ENCODE data around the gene LRRC37A3. TPM values are rescaled to one million over a fixed set of nuclear protein-coding genes. Genes with fewer than 3 reads are reported as not detected.
"Not testable (repeated sequence)": the region's sequence is repeated elsewhere in the genome, so short reads cannot be mapped to it uniquely, and the experiment has no call there.

Gene LRRC37A3
- 4.2 TPM for polyA plus RNA-seq

DNA sequence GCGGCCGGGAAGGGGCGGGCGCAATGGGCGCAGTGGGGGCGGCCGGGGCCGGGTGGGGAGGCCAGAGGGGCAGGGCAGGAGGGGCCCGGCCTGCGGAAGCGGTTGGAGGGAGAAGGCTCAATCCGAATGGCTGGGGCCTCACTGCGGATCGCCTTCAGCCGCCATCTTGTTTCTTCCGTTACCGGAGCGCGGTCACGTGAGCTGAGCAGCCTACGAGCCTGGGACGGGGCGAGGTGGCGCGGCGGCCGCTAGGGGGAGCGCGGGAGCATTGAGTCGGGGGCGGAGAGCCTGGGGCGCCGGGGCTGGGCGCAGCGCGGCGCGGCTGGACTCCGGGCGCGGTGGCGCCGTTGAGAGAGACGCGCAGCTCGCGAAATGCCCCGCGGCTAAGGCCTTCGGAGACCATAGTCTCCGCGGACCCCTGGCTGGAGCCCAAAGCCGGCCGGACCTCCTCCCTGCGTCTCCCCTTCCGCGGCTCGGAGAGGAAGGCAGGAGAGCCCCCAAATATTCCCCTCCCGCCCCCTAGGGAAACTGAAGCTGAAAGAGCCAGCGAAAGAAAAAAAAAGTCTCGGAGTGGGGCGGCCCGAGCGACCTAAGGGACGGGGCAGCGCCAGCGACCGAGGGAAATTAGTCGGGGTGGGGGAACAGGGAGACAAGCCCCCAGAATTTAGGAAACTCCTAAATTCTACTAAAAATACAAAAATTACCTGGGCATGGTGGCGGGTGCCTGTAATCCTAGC is at the start of gene LRRC37A3:
LRRC37A3 (minus strand) TSS at position 190 of the 737 bp plus-strand sequence. CDS start 22,221 bp downstream, outside the sequence.
- not testable (repeated sequence) for H3K36me3 Mint-ChIP-seq

DNA sequence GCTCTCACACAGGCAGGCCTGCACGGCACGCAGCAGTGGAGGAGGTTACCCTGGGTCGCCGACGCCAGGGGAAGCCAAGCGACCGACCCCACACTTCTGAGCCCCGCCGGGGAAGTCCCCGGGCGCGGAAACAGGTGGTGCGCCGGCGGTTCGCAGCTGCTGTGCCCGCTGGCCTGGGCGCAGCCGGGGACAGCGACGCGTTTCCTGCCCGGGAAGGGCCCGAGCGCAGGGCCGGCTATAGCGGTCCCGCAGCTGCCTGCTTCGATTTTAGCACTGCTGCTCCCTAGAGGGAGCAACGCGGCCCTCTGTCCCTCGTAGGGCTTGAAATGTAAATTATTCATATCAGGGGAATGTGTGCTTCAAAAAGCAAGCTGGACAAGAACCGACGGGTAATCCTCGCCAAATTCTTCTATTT is 46.6 kb upstream of the LRRC37A3 start:
- peak overlapping the region; percentile 74 to 90 (median 80) for H3K27ac Mint-ChIP-seq
- H3K9me3 Mint-ChIP-seq = not testable (repeated sequence)

More for the DNA sequence above, at the start of gene LRRC37A3:
- peak within 1 kb of the TSS; percentile 93 to 98 (median 95) for H3K27ac Mint-ChIP-seq
- not testable (repeated sequence) for H3K9me3 Mint-ChIP-seq, H3K27me3 Mint-ChIP-seq
- H3K4me1 Mint-ChIP-seq = peaks cover 11 to 22% (median 14%) of the 10 kb centered on the region in 3 donors
- H3K4me3 Mint-ChIP-seq = peak within 1 kb of the TSS; percentile 89 to 97 (median 94)

DNA sequence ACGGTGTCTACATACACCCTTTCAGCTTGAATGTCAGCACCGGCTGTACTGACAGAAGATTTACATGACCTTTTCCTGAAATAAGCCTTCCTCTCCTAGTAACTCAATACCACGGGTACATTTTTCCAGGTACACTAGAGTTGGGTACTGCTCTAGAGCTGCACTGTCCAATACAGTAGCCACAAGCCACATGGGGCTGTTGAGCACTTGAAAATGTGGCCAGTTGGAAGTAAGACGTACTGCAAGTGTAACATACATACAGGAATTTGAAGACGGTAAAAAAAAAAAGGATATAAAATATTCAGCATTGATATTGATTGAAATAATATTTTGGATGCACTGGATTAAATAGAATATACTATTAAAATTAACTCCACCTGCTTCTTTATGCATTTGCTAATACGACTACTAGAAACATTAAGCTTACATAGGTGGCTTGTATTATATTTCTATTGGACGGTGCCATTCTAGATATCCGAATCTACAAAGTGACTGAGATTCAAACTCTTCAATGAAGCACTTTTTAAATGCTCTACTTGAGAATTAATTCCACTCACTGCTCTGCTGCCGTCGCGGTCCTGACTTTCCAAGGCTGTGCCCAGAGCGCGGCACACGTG is 46.1 kb upstream of the LRRC37A3 start:
- Mint-ChIP-seq H3K27ac (peak overlapping the region; percentile 74 to 90 (median 80)), H3K4me3 (peak overlapping the region in 3 of 4 donors; percentile 30 to 64 (median 60)), H3K4me1 (peaks cover 35 to 45% (median 44%) of the 10 kb centered on the region in 3 donors)
- not testable (repeated sequence) for H3K9me3 Mint-ChIP-seq, H3K36me3 Mint-ChIP-seq, H3K27me3 Mint-ChIP-seq

More for the DNA sequence above, 46.6 kb upstream of the LRRC37A3 start:
- H3K27me3 Mint-ChIP-seq, H3K36me3 Mint-ChIP-seq: not testable (repeated sequence)
- peak overlapping the region in 3 of 4 donors; percentile 46 to 83 (median 64) for H3K4me3 Mint-ChIP-seq
- peaks cover 36 to 45% (median 45%) of the 10 kb centered on the region in 3 donors for H3K4me1 Mint-ChIP-seq

DNA sequence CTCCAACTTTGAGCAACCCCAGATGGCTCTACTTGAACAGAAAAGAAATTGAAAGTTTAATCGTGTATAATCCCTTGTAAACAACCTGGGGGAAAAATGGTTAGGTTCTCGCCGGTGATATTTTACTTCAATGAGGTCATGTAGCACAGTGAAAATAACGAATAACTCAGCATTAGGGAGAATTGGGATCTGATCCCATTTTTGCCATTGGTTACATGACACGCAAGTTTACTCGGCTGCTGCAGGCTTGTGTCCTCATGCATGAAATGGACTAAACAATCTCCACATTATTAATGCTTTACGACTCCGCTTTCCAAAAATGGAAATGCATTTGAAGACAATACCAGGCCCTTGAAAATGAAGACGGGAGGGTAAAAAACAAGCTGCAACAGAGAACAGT is 45.5 kb upstream of the LRRC37A3 start:
- H3K4me3 Mint-ChIP-seq = no peak overlapping the region
- H3K4me1 Mint-ChIP-seq = peaks cover 33 to 45% (median 42%) of the 10 kb centered on the region in 3 donors
- no peaks in the 10 kb centered on the region for H3K36me3 Mint-ChIP-seq
- H3K27ac Mint-ChIP-seq = peak overlapping the region; percentile 47 to 90 (median 80)
- H3K9me3 Mint-ChIP-seq = no peaks in the 10 kb centered on the region
- no peaks in the 10 kb centered on the region for H3K27me3 Mint-ChIP-seq

DNA sequence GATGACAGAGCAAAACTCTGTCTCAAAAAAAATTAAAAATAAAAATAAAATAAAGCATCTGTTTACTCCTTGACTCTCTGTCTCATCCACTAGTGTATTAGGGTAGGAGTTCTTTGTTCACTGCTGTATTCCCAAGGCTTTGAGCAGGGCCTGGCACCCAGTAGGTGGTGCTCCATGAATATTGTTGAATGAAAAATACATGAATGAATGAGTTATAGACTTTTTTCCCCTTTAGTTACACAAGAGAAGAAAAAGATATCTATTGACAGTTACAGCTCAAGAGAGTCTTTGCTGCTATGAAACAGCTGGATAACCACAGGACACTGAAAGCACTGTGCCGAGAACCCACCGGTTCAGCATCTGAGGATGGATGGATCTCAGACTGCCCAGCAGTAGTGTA is 44.5 kb upstream of the LRRC37A3 start:
- H3K27ac Mint-ChIP-seq = peak overlapping the region in 2 of 3 donors; percentile 28 to 83
- H3K9me3 Mint-ChIP-seq, H3K36me3 Mint-ChIP-seq, H3K27me3 Mint-ChIP-seq: not testable (repeated sequence)
- peak overlapping the region in 1 of 4 donors; percentile 18 for H3K4me3 Mint-ChIP-seq
- peaks cover 28 to 39% (median 36%) of the 10 kb centered on the region in 3 donors for H3K4me1 Mint-ChIP-seq

DNA sequence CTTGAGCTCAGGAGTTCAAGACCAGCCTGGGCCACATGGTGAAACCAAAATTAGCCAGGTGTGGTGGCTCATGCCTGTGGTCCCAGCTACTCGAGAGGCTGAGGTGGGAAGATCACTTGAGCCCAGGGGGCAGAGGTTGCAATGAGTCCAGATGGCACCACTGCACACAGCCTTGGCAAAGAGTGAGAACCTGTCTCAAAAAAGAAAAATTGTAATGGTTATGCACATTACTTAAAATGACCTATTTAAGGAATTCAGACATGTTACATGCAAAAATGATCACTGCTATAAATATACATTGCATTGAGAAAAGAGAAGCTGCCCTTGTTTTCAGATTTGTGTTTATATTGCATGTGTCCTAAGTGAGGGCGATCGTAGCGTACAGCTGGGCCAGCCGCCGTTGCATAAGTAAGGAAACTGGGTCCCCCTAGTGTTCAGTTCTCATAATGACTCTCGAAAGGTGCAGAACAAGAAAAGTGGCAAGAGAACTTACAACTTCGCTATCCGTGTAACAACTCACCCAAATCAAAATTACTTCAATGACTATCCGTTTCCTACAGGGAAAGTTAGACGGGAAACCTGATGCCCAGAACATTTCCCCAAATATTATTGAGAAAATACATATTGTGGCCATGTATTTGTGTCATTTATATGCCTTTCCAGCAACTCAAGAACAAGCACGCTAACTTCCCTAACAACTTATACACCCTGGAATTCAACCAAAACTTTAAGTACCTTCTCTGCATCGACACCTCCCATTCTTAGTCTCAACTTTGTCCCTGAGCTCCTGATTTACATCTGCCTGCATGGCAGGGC is 42.5 kb upstream of the LRRC37A3 start:
- not testable (repeated sequence) for H3K27me3 Mint-ChIP-seq, H3K9me3 Mint-ChIP-seq, H3K36me3 Mint-ChIP-seq
- Mint-ChIP-seq H3K27ac (peak overlapping the region; percentile 3 to 56 (median 8)), H3K4me1 (peaks cover 16 to 29% (median 20%) of the 10 kb centered on the region in 3 donors), H3K4me3 (peak overlapping the region in 1 of 4 donors; percentile 8)

DNA sequence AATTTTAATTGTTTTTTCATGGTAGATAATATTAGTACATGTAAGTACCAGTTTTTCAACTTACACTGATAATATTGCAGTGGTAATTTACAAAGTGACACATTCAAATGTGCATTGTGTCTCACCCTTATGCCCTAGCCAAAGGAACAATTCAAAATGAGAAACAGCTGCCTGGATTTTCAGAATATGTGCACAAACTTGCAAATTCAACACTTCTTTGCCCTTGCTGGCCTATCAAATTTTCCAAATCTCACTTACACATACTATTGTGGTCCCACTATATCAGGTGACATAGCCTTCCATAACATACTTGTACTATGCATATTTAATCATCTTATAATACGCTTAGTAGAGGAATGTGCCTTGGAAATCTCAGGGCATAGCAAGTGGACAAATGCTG is 32.6 kb upstream of the LRRC37A3 start:
- Mint-ChIP-seq H3K27me3 (peaks cover 2% of the 10 kb centered on the region), H3K4me1 (peaks cover 0 to 2% (median 0%) of the 10 kb centered on the region in 3 donors)

DNA sequence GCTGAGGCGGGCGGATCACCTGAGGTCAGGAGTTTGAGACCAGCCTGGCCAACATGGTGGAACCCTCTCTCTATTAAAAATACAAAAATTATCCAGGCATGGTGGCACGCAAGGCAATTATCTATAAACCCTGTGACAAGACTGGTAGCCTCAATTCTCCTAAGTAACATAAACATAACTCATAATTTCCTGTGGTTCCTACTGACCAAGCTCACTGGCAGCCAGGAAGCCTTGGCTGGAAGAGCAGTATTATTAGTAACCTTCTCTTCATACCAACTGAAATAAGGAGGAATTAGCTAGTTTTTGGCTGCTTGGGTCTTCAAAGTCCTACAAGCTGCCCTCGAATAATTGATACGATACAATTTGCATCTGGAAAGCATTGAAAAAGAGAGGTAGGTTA is 31.6 kb upstream of the LRRC37A3 start:
- no peak overlapping the region for H3K27ac Mint-ChIP-seq
- H3K27me3 Mint-ChIP-seq = peaks cover 2% of the 10 kb centered on the region
- no peaks in the 10 kb centered on the region for H3K9me3 Mint-ChIP-seq
- no peak overlapping the region for H3K4me3 Mint-ChIP-seq
- H3K36me3 Mint-ChIP-seq = peaks cover 2% of the 10 kb centered on the region
- H3K4me1 Mint-ChIP-seq = peaks cover 0 to 2% (median 0%) of the 10 kb centered on the region in 3 donors

More for the DNA sequence above, 32.6 kb upstream of the LRRC37A3 start:
- H3K4me3 Mint-ChIP-seq = no peak overlapping the region
- H3K9me3 Mint-ChIP-seq = no peaks in the 10 kb centered on the region
- peaks cover 2% of the 10 kb centered on the region for H3K36me3 Mint-ChIP-seq
- no peak overlapping the region for H3K27ac Mint-ChIP-seq

DNA sequence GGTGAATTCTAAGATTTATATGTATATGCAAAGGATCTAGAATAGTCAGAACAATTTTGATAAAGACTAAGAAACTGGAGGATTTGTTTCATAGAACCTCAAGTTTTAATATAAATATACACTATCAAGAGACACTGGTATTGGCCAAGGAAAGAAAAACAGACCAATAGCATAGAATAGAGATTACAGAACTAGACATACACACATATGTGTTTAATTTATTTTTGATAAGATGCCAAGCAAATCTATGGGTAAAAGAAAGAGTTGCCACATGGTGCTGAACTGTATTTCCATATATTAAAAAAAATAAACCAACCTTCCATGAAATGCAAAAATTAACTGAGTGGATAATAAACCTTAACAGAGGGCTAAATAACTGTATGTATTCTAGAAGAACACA is 27.9 kb upstream of the LRRC37A3 start:
- no peaks in the 10 kb centered on the region for H3K4me1 Mint-ChIP-seq
- H3K4me3 Mint-ChIP-seq = no peak overlapping the region
- H3K27me3 Mint-ChIP-seq = no peaks in the 10 kb centered on the region
- no peak overlapping the region for H3K27ac Mint-ChIP-seq
- H3K9me3 Mint-ChIP-seq = no peaks in the 10 kb centered on the region
- H3K36me3 Mint-ChIP-seq = no peaks in the 10 kb centered on the region

DNA sequence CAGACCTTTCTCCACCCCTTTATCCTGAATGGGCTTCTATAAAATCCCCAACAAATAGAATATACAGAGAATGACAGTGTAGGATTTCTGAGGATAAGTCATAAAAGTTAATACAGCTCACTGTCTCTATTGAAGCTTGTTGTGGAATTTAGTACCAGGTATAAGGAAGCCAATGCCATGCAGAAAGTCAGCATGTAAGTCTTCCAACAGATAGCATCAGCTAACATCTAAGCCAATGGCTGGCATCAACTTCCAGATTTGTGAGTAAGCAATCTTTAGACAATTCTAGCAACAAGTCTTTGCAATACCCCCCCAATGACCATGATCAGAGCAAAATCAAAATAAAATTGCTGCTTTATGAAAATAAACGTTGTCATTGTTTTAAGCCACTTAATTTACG is 22.5 kb upstream of the LRRC37A3 start:
- H3K27ac Mint-ChIP-seq = no peak overlapping the region
- H3K36me3 Mint-ChIP-seq = no peaks in the 10 kb centered on the region
- H3K27me3 Mint-ChIP-seq = peaks cover 2% of the 10 kb centered on the region
- peaks cover 0 to 4% (median 2%) of the 10 kb centered on the region in 3 donors for H3K4me1 Mint-ChIP-seq
- H3K4me3 Mint-ChIP-seq = no peak overlapping the region
- peaks cover 0 to 2% (median 0%) of the 10 kb centered on the region in 3 donors for H3K9me3 Mint-ChIP-seq

DNA sequence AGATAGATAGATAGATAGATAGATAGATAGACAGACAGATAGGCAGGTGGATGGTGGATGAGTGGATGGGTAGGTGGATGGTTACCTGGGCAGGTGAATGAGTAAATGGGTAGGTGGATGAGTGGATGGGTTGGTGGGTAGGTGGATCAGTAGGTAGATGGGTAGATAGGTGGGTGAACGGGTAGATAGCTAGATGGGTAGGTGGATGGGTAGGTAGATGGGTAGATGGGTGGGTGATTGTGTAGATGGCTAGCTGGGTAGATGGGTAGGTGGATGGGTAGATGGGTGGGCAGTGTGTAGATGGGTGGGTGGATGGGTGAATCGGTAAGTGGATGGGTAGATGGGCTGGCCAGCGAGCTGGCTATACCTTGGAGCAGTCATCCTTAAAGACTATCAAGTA is 21.8 kb upstream of the LRRC37A3 start:
- peaks cover 2% of the 10 kb centered on the region for H3K27me3 Mint-ChIP-seq
- peaks cover 0 to 2% (median 0%) of the 10 kb centered on the region in 3 donors for H3K9me3 Mint-ChIP-seq

DNA sequence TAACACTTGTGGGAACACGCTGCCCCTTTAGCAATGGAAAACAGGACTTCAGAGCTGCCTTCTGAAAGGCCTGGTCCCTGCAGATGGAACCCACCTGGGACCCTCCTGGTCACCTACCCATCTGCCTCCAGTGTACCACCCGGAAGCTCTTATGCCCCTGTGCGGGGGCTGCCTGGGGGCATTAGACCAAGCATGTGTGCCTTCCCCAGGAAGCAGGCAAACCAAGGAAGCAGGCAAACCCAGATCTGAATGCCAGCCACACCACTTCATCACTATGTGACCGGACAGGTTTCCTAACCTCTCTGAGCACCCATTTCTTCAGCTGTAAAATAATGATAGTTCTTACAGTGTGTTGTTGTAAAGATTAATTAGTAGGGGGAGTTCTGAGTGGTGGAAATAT is 20.8 kb upstream of the LRRC37A3 start:
- Mint-ChIP-seq H3K36me3 (no peaks in the 10 kb centered on the region), H3K27ac (no peak overlapping the region), H3K9me3 (peaks cover 0 to 2% (median 0%) of the 10 kb centered on the region in 3 donors), H3K4me1 (peaks cover 0 to 5% (median 2%) of the 10 kb centered on the region in 3 donors), H3K4me3 (no peak overlapping the region), H3K27me3 (peaks cover 3% of the 10 kb centered on the region)

More for the DNA sequence above, 21.8 kb upstream of the LRRC37A3 start:
- Mint-ChIP-seq H3K27ac (no peak overlapping the region), H3K4me1 (peaks cover 0 to 4% (median 2%) of the 10 kb centered on the region in 3 donors), H3K36me3 (no peaks in the 10 kb centered on the region), H3K4me3 (no peak overlapping the region)

DNA sequence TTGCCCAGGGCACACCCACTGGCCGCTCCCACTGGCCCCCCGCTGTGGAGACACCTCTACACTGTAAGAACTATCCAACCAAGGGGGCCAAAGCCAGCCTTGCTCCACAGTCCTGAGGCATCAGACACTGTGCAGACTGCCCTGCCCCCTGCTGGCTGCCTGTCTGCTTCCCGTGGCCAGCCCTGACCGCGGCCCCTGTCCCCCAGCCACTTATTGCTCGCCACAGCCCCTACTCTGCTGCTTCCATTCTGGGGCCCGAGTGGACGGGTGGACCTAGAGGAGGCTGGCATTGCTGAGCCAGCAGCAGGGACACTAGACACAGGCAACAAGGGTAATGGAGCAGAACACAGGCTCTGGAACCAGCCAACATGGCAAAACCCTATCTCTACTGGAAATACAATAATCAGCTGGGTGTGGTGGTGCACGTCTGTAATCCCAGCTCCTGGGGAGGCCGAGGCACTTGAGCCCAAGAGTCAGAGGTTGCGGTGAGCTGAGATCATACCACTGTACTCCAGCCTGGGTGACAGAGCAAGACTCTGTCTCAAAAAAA is 19.7 kb upstream of the LRRC37A3 start:
- Mint-ChIP-seq H3K9me3 (peaks cover 0 to 2% (median 0%) of the 10 kb centered on the region in 3 donors), H3K4me1 (peaks cover 0 to 5% (median 2%) of the 10 kb centered on the region in 3 donors), H3K4me3 (peak overlapping the region in 1 of 4 donors; percentile 72), H3K36me3 (no peaks in the 10 kb centered on the region), H3K27ac (no peak overlapping the region), H3K27me3 (peaks cover 3% of the 10 kb centered on the region)

DNA sequence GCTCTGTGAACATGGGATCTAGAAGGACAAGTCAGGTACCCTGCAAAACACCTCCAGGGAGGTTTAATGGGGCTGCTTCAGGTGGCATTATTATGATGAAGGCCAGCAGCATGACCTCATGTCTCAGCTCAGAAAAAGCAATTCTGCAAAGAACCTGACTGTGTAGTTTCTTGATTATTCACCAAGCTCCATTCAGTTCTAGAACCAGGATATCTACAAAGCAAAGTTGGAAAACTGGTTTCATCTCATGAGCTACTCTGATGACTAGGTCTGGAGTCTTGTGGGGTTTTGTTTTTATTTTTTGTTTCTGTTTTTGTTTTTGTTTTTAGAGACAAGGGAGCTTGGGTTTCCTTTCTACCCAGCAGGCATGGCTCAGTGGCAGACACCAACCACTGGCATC is 19.0 kb upstream of the LRRC37A3 start:
- Mint-ChIP-seq H3K36me3 (no peaks in the 10 kb centered on the region), H3K9me3 (peaks cover 0 to 2% (median 0%) of the 10 kb centered on the region in 3 donors), H3K4me1 (peaks cover 0 to 5% (median 2%) of the 10 kb centered on the region in 3 donors), H3K27ac (no peak overlapping the region), H3K27me3 (peaks cover 3% of the 10 kb centered on the region), H3K4me3 (no peak overlapping the region)

Measured in IgD-negative memory B cell (primary cell).